Gastrocnemius medialis (tissue), 4 donors: ENCODE data around the gene LAMA2.

ENCODE experiments used
- CTCF ChIP-seq, 5 experiments: fragments of 450-650 bp in 3 of 5; fragments of 200-600 bp in 2 of 5; sonication (generic) in 2 of 5; IDR thresholded peaks in 4 of 5; conservative IDR thresholded peaks in 1 of 5; 1 replicate in 4 of 5; 2 replicates in 1 of 5; pipeline ENCODE4 v1.5.1; 2016 to 2019; ENCODE audit warnings: antibody characterized with exemption in 5 of 5, mild to moderate bottlenecking in 3 of 5, moderate library complexity in 3 of 5
- POLR2A ChIP-seq, 2 donors: fragments of 450-650 bp; IDR thresholded peaks; one replicate each; pipeline ENCODE4 v1.6.1; 2017; ENCODE audit warnings: antibody characterized with exemption in 2 of 2, mild to moderate bottlenecking in 2 of 2, moderate library complexity in 2 of 2

GRCh38 chr6:129124347-129124746 lies 241.4 kb downstream of the LAMA2 start:
- TF ChIP-seq CTCF (IDR thresholded peaks at IDR 0.05 in 4 of 5, conservative IDR thresholded peaks at IDR 0.05 in 1 of 5): no peak
- no peak for TF ChIP-seq POLR2A (IDR thresholded peaks at IDR 0.05)
